AG20443 (cell line): ENCODE measurements around the gene MSLN.

Experiments used
- DNase-seq: peaks from one replicate; pipeline ENCODE4 v3.0.0; 2012; ENCODE audit warnings: low spot score, mixed read lengths

MSLN gene

GRCh38 chr16:793414-793813 is 32.9 kb downstream of the MSLN start:
- DNase-seq = no peak

- no peak for DNase-seq
These were observed 33.7 kb downstream of the MSLN start for GRCh38 chr16:794091-794822.

- DNase-seq = no peak
These were observed 34.4 kb downstream of the MSLN start for GRCh38 chr16:794853-795466.

- DNase-seq = no peak
These were observed 35.2 kb downstream of the MSLN start for GRCh38 chr16:795580-796229.

GRCh38 chr16:796296-797119 is 36.0 kb downstream of the MSLN start:
- DNase-seq = no peak

- DNase-seq = no peak
These were observed 36.5 kb downstream of the MSLN start for GRCh38 chr16:797120-797420.

GRCh38 chr16:797686-798085 is 37.2 kb downstream of the MSLN start:
- no peak for DNase-seq

- no peak for DNase-seq
These were observed 38.1 kb downstream of the MSLN start for GRCh38 chr16:798666-799065.

GRCh38 chr16:799111-799947 is 38.8 kb downstream of the MSLN start:
- DNase-seq = no peak

- no peak for DNase-seq
These were observed 39.7 kb downstream of the MSLN start, which contains the start of gene GNG13 for GRCh38 chr16:799948-800833. Gene GNG13, minus strand, starts transcription at chr16:800734. Its CDS starts 1,657 bp downstream, at chr16:799077.

GRCh38 chr16:800834-801511 is 40.4 kb downstream of the MSLN start:
- DNase-seq = no peak

GRCh38 chr16:801584-802363 is 41.2 kb downstream of the MSLN start:
- no peak for DNase-seq

- DNase-seq = no peak
These were observed 41.9 kb downstream of the MSLN start for GRCh38 chr16:802461-802860.

GRCh38 chr16:802914-803753 is 42.6 kb downstream of the MSLN start:
- DNase-seq = no peak

GRCh38 chr16:803754-804080 is 43.2 kb downstream of the MSLN start:
- DNase-seq = no peak

- DNase-seq = no peak
These were observed 43.9 kb downstream of the MSLN start for GRCh38 chr16:804193-805048.

GRCh38 chr16:805474-805873 is 44.9 kb downstream of the MSLN start:
- no peak for DNase-seq
